Mesodermal cell (in vitro differentiated cells): Measurements from ENCODE around the gene MEAF6.

ENCODE experiments used
- H3K27ac ChIP-seq: 2 replicates; pipeline ENCODE4 v1.7.0; 2013; ENCODE audit warnings: mild to moderate bottlenecking, low read depth, low read length, moderate library complexity; ENCODE audit not compliant: severe bottlenecking
- H3K36me3 ChIP-seq: 2 replicates; pipeline ENCODE4 v1.7.1; 2013; ENCODE audit warnings: mild to moderate bottlenecking, low read length, moderate library complexity; ENCODE audit not compliant: control insufficient read depth, insufficient read depth
- H3K4me1 ChIP-seq: one replicate; pipeline ENCODE4 v1.7.1; 2013; ENCODE audit warnings: mild to moderate bottlenecking, low read length; ENCODE audit not compliant: insufficient read depth, control insufficient read depth, poor library complexity, severe bottlenecking
- H3K4me3 ChIP-seq: 2 replicates; pipeline ENCODE4 v1.7.0; 2013; ENCODE audit warnings: low read length, control low read depth, mild to moderate bottlenecking; ENCODE audit not compliant: insufficient read depth, poor library complexity, severe bottlenecking; ENCODE audit errors: extremely low read depth
- H3K9me3 ChIP-seq: 2 replicates; pipeline ENCODE4 v1.7.1; 2013; ENCODE audit warnings: mild to moderate bottlenecking, low read length, moderate library complexity; ENCODE audit not compliant: control insufficient read depth
- WGBS, 2 experiments: methylation state at CpG; one replicate each; pipeline ENCODE4 v1.1.5; 2013; ENCODE audit warnings: missing lambda C conversion rate in 2 of 2; ENCODE audit not compliant: insufficient coverage in 2 of 2; 5-methylcytosine and 5-hydroxymethylcytosine counted together

MEAF6 gene

DNA sequence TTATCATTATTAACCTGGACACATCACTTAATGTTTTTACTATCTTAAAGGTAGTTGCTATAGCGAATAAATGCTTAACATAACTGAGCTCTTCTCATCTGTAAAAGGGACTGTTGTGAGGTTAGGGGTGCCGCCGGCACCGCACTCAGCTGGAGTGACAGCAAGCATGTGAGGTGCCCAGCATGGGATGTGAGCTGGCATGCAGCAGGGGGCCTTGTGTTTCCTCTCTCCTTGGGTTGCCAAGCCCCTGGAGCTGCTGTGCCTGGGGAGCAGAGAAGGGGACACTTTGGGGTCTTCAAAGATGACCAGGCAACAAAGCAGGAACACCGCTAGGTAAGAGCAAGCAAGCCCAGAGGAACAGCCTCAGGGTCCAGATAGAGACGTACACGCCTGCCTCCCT lies 42.3 kb downstream of the MEAF6 start:
- WGBS, 2 experiments = 63 to 80% methylated on average over 3 to 6 of the region's 7 CpGs
- peak overlapping the region; percentile 86 for H3K27ac ChIP-seq
- H3K36me3 ChIP-seq = peaks cover 4% of the 10 kb centered on the region
- H3K4me3 ChIP-seq = no peak overlapping the region
- H3K4me1 ChIP-seq = peaks cover 55% of the 10 kb centered on the region
- no peaks in the 10 kb centered on the region for H3K9me3 ChIP-seq

DNA sequence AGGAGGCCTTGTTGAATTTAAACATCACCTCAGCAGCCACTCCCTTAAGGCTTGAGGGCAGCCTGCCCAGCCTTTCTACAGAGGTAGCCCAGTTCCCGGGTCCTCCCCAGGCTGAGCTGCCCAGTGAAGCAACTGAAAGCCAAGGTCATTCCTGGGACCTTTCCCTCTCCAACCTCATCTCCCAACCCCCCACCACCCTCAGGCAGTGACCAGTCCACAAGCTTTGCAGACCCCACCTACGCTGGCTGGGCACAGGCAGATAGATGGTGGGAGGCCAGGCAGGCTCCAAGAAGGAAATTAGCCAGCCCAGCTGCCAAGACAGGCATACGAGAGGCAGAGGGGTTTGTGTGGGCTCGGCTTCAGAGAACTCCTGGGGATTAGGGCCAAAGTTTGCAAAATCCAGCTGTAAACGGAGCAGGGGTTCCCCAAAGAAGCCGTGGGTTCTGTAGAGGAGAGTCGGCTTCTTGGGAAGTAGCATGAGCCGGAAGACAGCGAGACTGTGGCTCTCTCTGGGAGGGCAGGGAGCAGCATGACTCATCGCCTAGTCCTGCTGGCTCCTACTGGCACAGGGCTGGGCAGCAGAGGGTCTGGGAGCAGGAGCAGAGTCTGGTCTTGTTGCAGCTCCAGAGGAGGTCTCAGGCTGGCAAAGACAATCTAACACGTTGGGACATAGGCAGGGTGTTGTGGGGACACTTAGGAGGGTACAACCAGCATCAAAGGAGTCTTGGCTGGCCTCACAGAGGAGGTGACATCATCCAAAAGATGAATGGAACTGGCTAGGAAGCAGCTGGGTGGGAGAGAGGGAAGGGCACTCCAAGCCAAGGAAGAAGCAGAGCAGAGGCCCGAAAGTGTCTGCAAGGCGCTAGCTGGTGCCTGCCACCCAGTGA lies 43.0 kb downstream of the MEAF6 start:
- Histone ChIP-seq H3K4me1 (peaks cover 48% of the 10 kb centered on the region), H3K4me3 (no peak overlapping the region), H3K9me3 (no peaks in the 10 kb centered on the region), H3K27ac (peak overlapping the region; percentile 86), H3K36me3 (peaks cover 4% of the 10 kb centered on the region)
- WGBS, 2 experiments = 19 to 22% methylated on average over 10 to 11 of the region's 13 CpGs

DNA sequence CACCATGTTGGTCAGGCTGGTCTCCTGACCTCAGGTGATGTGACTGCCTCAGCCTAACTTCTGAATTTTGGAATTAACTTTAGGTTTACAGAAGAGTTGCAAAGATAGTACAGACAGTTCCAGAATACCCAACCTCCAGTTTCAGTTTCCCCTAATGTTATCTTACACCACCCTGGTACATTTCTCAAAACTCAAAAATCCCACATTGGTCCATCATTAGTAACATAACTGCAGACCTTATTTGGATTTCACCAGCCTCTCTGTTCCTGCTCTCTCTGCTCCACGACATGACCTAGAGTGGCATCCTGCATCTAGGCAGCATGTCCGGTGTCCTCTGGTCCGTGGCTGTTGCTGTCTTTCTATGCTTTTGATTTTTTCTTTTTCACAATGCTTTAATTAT lies 45.2 kb downstream of the MEAF6 start:
- WGBS, 2 experiments = 79 to 82% methylated on average over 2 of the region's 3 CpGs
- Histone ChIP-seq H3K9me3 (no peaks in the 10 kb centered on the region), H3K4me3 (no peak overlapping the region), H3K36me3 (no peaks in the 10 kb centered on the region), H3K4me1 (peaks cover 32% of the 10 kb centered on the region), H3K27ac (no peak overlapping the region)

DNA sequence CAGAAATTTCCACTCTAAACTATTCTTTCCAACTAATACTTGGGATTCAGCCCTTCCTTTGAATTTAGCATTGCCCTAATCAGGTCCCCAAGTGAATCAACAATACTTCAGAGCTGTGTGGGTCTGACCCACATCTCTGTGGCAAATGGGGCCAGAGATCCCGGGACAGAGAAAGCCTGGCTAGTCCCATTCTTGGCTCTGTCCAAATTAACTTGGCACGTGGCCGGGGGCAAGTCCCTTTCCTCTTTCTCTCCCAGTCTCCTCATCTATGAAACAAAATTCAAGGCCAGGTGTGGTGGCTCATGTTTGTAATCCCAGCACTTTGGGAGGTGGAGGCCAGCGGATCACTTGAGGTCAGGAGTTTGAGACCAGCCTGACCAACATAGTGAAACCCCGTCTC lies 46.5 kb downstream of the MEAF6 start:
- Histone ChIP-seq H3K9me3 (no peaks in the 10 kb centered on the region), H3K4me1 (peaks cover 24% of the 10 kb centered on the region), H3K36me3 (no peaks in the 10 kb centered on the region), H3K4me3 (no peak overlapping the region), H3K27ac (no peak overlapping the region)
- 87 to 94% methylated on average over 3 of the region's 5 CpGs for WGBS, 2 experiments

DNA sequence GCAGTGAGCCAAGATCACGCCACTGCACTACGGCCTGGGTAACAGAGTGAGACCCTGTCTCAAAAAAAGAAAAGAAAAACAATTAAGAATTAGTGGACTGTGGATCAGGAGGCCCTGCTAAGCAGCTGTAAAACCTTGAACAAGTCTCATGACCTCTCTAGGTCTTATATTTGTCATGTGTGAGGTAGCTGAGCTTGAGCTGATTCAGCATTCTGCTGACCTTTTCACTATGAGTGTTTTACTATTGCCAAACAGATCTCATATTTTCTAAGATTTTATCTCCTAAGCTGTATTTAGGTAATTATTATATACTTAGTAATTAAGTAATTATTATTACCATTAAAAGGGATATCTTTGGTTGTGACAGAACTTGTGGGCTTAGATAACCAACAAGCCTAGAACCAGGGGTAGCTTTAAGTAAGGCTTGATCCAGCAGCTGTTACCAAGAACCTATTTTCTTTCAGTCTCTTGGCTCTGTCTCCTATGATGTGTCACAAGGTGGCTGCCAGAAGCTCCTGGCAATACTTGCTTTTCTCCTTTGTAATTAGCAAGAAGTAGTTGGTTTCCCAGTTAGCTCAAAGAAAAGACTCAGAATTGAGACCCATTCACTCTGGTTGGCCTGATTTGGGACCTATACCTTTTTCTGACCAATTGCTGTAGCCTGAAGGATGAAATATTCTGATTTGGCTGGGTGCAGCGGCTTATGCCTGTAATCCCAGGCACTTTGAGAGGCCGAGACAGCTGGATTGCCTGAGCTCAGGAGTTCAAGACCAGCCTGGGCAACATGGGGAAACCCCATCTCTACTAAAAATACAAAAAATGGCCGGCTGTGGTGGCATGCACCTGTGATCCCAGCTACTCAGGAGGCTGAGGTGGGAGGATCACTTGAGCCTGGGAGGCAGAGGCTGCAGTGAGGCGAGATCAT lies 48.7 kb downstream of the MEAF6 start:
- 80 to 82% methylated on average over 2 to 5 of the region's 6 CpGs for WGBS, 2 experiments
- Histone ChIP-seq H3K27ac (no peak overlapping the region), H3K9me3 (no peaks in the 10 kb centered on the region), H3K4me3 (no peak overlapping the region), H3K36me3 (no peaks in the 10 kb centered on the region), H3K4me1 (peaks cover 6% of the 10 kb centered on the region)

- peaks cover 3% of the 10 kb centered on the region for H3K4me1 ChIP-seq
- H3K9me3 ChIP-seq = no peaks in the 10 kb centered on the region
- WGBS, 2 experiments = 94 to 100% methylated on average over 2 of the region's 2 CpGs
- no peak overlapping the region for H3K27ac ChIP-seq
- no peaks in the 10 kb centered on the region for H3K36me3 ChIP-seq
- H3K4me3 ChIP-seq = no peak overlapping the region
These were observed 50.1 kb downstream of the MEAF6 start for GRCh38 chr1:37464443-37464842.

GRCh38 chr1:37461698-37462436 lies 52.7 kb downstream of the MEAF6 start:
- H3K4me1 ChIP-seq = no peaks in the 10 kb centered on the region
- no peaks in the 10 kb centered on the region for H3K9me3 ChIP-seq
- 88 to 92% methylated on average over 6 to 7 of the region's 9 CpGs for WGBS, 2 experiments
- H3K4me3 ChIP-seq = no peak overlapping the region
- no peak overlapping the region for H3K27ac ChIP-seq
- H3K36me3 ChIP-seq = no peaks in the 10 kb centered on the region

DNA sequence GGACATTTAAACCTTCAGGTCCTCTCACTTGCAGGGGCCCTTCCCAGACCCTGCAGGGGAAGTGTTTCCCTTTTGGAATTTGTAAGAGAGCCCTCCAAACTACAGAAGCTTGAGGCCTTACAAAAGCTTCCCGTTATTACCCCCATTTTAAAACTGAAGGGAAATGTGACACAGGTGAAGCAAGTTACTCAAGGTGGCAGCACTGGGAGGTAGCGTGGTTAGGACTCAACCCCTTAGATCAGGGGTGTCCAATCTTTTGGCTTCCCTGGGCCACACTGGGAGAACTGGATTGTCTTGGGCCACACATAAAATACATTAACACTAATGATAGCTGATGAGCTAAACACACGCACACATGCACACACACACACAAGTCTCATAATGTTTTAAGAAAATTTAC lies 56.0 kb downstream of the MEAF6 start:
- Histone ChIP-seq H3K4me1 (no peaks in the 10 kb centered on the region), H3K4me3 (no peak overlapping the region)
- WGBS, 2 experiments = 80% methylated on average over 2 of the region's 3 CpGs; no CpG with 5 or more reads in 1 of the 2 experiments

GRCh38 chr1:37456614-37457013 lies 58.0 kb downstream of the MEAF6 start:
- no peaks in the 10 kb centered on the region for H3K4me1 ChIP-seq
- no peaks in the 10 kb centered on the region for H3K9me3 ChIP-seq
- no peak overlapping the region for H3K4me3 ChIP-seq
- H3K36me3 ChIP-seq = no peaks in the 10 kb centered on the region
- no peak overlapping the region for H3K27ac ChIP-seq

More for the DNA sequence above, 56.0 kb downstream of the MEAF6 start:
- Histone ChIP-seq H3K27ac (no peak overlapping the region), H3K36me3 (no peaks in the 10 kb centered on the region), H3K9me3 (no peaks in the 10 kb centered on the region)

DNA sequence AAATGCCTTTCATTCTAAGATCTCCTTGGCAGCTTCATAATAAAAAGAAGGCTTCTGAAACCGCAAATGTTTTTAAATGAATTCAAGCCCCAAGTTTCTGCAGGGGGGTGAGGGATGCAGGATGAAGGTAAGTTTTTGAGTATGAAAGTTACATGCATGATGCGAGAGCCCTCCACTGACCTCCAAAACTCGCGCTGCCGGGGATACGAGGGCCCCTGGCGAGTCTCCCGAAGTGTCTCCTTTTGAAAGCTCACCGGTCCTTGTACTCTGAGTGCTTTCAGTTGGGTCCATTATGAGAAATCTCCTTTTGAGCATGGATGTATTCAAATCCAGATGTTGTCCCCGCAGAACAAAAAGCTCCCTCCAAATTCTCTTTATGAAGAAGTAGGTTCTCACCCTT lies 59.0 kb downstream of the MEAF6 start:
- no peak overlapping the region for H3K27ac ChIP-seq
- WGBS, 2 experiments = 83 to 89% methylated on average over 9 of the region's 10 CpGs
- no peaks in the 10 kb centered on the region for H3K4me1 ChIP-seq
- no peaks in the 10 kb centered on the region for H3K36me3 ChIP-seq
- H3K4me3 ChIP-seq = no peak overlapping the region
- no peaks in the 10 kb centered on the region for H3K9me3 ChIP-seq
